Thyroid gland (tissue), 4 donors: ENCODE results near the gene KRTAP4-3. TPM values are rescaled to one million over a fixed set of nuclear protein-coding genes. Genes with fewer than 3 reads are reported as not detected.
"Not testable (repeated sequence)": the region's sequence is repeated elsewhere in the genome, so short reads cannot be mapped to it uniquely, and the experiment has no call there.

Source experiments
- DNase-seq, 2 donors: peaks; one replicate each; pipeline ENCODE4 v3.0.0-alpha.2; 2019
- H3K27ac ChIP-seq, 3 donors: fragments of 200-600 bp; sonication (generic); 1 replicate in 2 of 3; 2 replicates in 1 of 3; pipeline ENCODE4 v1.5.1; 2016 to 2019; ENCODE audit warnings: mild to moderate bottlenecking in 1 of 3, moderate library complexity in 1 of 3
- H3K27me3 ChIP-seq: fragments of 200-600 bp; sonication (generic); one replicate; pipeline ENCODE4 v1.5.1; 2019
- H3K36me3 ChIP-seq, 2 donors: fragments of 200-600 bp; sonication (generic); one replicate each; pipeline ENCODE4 v1.5.1; 2016 to 2019
- H3K4me1 ChIP-seq, 2 donors: fragments of 200-600 bp; sonication (generic); one replicate each; pipeline ENCODE4 v1.5.1; 2017 to 2019
- H3K4me3 ChIP-seq, 3 donors: fragments of 200-600 bp; sonication (generic); replicated peaks in 1 of 3; 1 replicate in 2 of 3; 2 replicates in 1 of 3; pipeline ENCODE4 v1.5.1; 2016; ENCODE audit warnings: mild to moderate bottlenecking in 1 of 3
- H3K9me3 ChIP-seq: fragments of 200-600 bp; sonication (generic); one replicate; pipeline ENCODE4 v1.5.1; 2017
- POLR2A ChIP-seq, 2 donors: fragments of 450-650 bp; IDR thresholded peaks; one replicate each; pipeline ENCODE4 v1.6.1; 2017; ENCODE audit warnings: antibody characterized with exemption in 2 of 2, mild to moderate bottlenecking in 2 of 2, moderate library complexity in 1 of 2
- WGBS, 2 donors: methylation state at CpG; one replicate each; pipeline ENCODE4 v1.1.5; 2017; 5-methylcytosine and 5-hydroxymethylcytosine counted together
- intact Hi-C: fragments of 100-400 bp; cut with DNase I; formaldehyde crosslinking; loops from one replicate; pipeline ENCODE4 v1.15.1; 2023
- total RNA-seq, 4 donors: library from RNA; depleted of rRNA; stranded (reverse); fragments of >200 nt; gene quantifications; one replicate each; pipeline ENCODE4 v1.2.3, GENCODE V29; 2016
- TF ChIP-seq, protein P1 (sequence below), 6 experiments: fragments of 200-600 bp in 3 of 6; fragments of 450-650 bp in 3 of 6; sonication (generic) in 3 of 6; IDR thresholded peaks; one replicate each; pipeline ENCODE4 v1.5.1; 2016 to 2019; ENCODE audit warnings: antibody characterized with exemption in 6 of 6, mild to moderate bottlenecking in 2 of 6, inconsistent platforms in 1 of 6, moderate library complexity in 1 of 6

Gene KRTAP4-3
- total RNA-seq, 4 donors from 2014 or later = not detected

GRCh38 chr17:41196068-41196467 is 28.0 kb upstream of the KRTAP4-3 start:
- no peak overlapping the region for H3K27ac ChIP-seq
- TF ChIP-seq POLR2A (IDR thresholded peaks at IDR 0.05) = no peak
- TF ChIP-seq, protein P1, sequence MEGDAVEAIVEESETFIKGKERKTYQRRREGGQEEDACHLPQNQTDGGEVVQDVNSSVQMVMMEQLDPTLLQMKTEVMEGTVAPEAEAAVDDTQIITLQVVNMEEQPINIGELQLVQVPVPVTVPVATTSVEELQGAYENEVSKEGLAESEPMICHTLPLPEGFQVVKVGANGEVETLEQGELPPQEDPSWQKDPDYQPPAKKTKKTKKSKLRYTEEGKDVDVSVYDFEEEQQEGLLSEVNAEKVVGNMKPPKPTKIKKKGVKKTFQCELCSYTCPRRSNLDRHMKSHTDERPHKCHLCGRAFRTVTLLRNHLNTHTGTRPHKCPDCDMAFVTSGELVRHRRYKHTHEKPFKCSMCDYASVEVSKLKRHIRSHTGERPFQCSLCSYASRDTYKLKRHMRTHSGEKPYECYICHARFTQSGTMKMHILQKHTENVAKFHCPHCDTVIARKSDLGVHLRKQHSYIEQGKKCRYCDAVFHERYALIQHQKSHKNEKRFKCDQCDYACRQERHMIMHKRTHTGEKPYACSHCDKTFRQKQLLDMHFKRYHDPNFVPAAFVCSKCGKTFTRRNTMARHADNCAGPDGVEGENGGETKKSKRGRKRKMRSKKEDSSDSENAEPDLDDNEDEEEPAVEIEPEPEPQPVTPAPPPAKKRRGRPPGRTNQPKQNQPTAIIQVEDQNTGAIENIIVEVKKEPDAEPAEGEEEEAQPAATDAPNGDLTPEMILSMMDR (IDR thresholded peaks at IDR 0.05) = no peak
- H3K4me1 ChIP-seq = no peaks in the 10 kb centered on the region
- intact Hi-C loops = no loop called here
- no peaks in the 10 kb centered on the region for H3K9me3 ChIP-seq
- DNase-seq = no peak
- no peaks in the 10 kb centered on the region for H3K27me3 ChIP-seq
- H3K4me3 ChIP-seq = no peak overlapping the region
- H3K36me3 ChIP-seq = no peaks in the 10 kb centered on the region
- 55 to 64% methylated on average over 1 of the region's 1 CpG for WGBS, 2 donors

GRCh38 chr17:41190328-41190727 is 22.3 kb upstream of the KRTAP4-3 start:
- DNase-seq = no peak
- Histone ChIP-seq H3K9me3 (no peaks in the 10 kb centered on the region), H3K27me3 (no peaks in the 10 kb centered on the region), H3K4me3 (no peak overlapping the region), H3K27ac (no peak overlapping the region), H3K4me1 (no peaks in the 10 kb centered on the region), H3K36me3 (no peaks in the 10 kb centered on the region)
- 80 to 89% methylated on average over 3 of the region's 3 CpGs for WGBS, 2 donors
- intact Hi-C loops = no loop called here
- TF ChIP-seq POLR2A (IDR thresholded peaks at IDR 0.05) = no peak
- TF ChIP-seq, protein P1 (IDR thresholded peaks at IDR 0.05) = no peak

- WGBS, 2 donors = 57% methylated on average over 1 of the region's 1 CpG; no CpG with 5 or more reads in 1 of the 2 donors
Observed at GRCh38 chr17:41189837-41190318, 21.9 kb upstream of the KRTAP4-3 start, which contains the start of gene KRTAP9-1. KRTAP9-1 (plus strand) TSS chr17:41189887; CDS start chr17:41189887, 0 bp downstream.

DNA sequence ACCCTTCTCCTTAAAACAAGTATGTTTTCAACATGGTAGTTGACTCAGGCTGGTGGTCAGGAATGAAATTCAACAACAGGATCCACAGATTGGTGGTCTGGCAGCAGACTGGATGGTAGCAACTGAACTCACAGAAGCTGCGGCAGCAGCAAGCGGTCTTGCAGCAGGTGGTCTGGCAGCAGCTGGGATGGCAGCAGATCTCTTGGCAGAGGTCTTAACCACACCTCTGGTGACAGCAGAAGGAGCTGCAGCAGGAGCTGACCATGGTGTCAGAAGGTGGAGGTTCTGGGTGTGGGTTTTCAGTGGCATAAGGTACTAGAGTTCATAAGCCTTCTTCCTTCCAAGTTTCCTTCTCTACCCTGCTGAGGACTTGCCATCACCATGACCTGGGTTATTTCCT is 18.9 kb upstream of the KRTAP4-3 start:
- DNase-seq = no peak
- H3K27me3 ChIP-seq = no peaks in the 10 kb centered on the region
- no peaks in the 10 kb centered on the region for H3K36me3 ChIP-seq
- TF ChIP-seq, protein P1 (IDR thresholded peaks at IDR 0.05) = no peak
- no peak for TF ChIP-seq POLR2A (IDR thresholded peaks at IDR 0.05)
- no peaks in the 10 kb centered on the region for H3K9me3 ChIP-seq
- no peak overlapping the region for H3K4me3 ChIP-seq
- no peaks in the 10 kb centered on the region for H3K4me1 ChIP-seq
- intact Hi-C loops = no loop called here
- H3K27ac ChIP-seq = no peak overlapping the region
- 64 to 90% methylated on average over 2 of the region's 2 CpGs for WGBS, 2 donors

More at GRCh38 chr17:41189837-41190318, 21.9 kb upstream of the KRTAP4-3 start, which contains the start of gene KRTAP9-1:
- H3K4me1 ChIP-seq, H3K27me3 ChIP-seq, intact Hi-C loops, H3K4me3 ChIP-seq, H3K36me3 ChIP-seq, DNase-seq, H3K27ac ChIP-seq, H3K9me3 ChIP-seq: not testable (repeated sequence)

- TF ChIP-seq POLR2A (IDR thresholded peaks at IDR 0.05) = no peak
- TF ChIP-seq, protein P1 (IDR thresholded peaks at IDR 0.05) = no peak
- Histone ChIP-seq H3K4me1 (no peaks in the 10 kb centered on the region), H3K9me3 (no peaks in the 10 kb centered on the region)
Observed at GRCh38 chr17:41185001-41185400, 17.0 kb upstream of the KRTAP4-3 start.

More at GRCh38 chr17:41185001-41185400, 17.0 kb upstream of the KRTAP4-3 start:
- Histone ChIP-seq H3K4me3 (no peak overlapping the region), H3K27me3 (no peaks in the 10 kb centered on the region), H3K27ac (no peak overlapping the region), H3K36me3 (no peaks in the 10 kb centered on the region)
- 69 to 71% methylated on average over 1 of the region's 1 CpG for WGBS, 2 donors
- intact Hi-C loops = no loop called here
- no peak for DNase-seq
